ENCODE measurements around the gene NTSR1.

NTSR1 gene

DNA sequence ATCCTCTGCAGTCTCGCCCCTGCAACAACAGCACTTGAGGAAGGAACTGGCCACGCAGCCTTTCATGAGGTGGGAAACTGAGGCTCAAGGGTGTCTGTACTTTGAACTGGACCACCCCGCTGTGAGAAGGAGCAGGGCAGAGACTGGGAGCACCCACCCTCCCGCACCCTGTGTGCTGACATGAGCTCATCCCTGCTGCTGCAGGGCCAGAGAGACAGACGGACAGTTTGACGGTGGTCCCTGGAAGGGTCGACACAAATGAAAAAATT is 70.7 kb downstream of the NTSR1 start:
- TF ChIP-seq, protein P1, sequence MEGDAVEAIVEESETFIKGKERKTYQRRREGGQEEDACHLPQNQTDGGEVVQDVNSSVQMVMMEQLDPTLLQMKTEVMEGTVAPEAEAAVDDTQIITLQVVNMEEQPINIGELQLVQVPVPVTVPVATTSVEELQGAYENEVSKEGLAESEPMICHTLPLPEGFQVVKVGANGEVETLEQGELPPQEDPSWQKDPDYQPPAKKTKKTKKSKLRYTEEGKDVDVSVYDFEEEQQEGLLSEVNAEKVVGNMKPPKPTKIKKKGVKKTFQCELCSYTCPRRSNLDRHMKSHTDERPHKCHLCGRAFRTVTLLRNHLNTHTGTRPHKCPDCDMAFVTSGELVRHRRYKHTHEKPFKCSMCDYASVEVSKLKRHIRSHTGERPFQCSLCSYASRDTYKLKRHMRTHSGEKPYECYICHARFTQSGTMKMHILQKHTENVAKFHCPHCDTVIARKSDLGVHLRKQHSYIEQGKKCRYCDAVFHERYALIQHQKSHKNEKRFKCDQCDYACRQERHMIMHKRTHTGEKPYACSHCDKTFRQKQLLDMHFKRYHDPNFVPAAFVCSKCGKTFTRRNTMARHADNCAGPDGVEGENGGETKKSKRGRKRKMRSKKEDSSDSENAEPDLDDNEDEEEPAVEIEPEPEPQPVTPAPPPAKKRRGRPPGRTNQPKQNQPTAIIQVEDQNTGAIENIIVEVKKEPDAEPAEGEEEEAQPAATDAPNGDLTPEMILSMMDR (conservative IDR thresholded peaks at IDR 0.05; ENCODE audit: control insufficient read depth, insufficient read depth, low read depth, low read length), result no peak
- no peak overlapping the region for H3K4me3 ChIP-seq (ENCODE audit: control insufficient read depth, low read depth, low read length)
- DNase-seq (ENCODE audit: low read depth), result no peak

DNA sequence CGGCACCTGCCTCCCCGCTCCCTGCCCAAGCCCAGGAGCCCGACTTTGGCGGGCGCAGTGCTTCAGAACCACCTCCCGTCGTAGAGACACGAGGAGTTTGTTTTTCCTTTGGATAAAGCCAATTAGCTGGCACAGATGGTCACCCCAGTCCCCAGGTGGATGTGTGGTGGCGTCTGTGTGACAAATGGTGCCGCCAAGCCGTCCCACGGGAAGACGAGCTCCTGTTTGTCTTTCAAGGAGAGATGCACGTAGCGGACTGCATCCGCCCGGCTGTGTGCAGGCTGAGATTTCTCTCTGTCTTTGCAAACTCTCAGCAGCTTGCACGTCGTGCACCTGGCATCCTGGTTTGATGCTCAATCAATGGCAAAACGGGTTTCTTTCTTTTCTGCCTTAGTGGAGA is 71.6 kb downstream of the NTSR1 start:
- TF ChIP-seq, protein P1 (conservative IDR thresholded peaks at IDR 0.05; ENCODE audit: control insufficient read depth, insufficient read depth, low read depth, low read length), result no peak
- no peak overlapping the region for H3K4me3 ChIP-seq (ENCODE audit: control insufficient read depth, low read depth, low read length)
- DNase-seq (ENCODE audit: low read depth), result no peak

DNA sequence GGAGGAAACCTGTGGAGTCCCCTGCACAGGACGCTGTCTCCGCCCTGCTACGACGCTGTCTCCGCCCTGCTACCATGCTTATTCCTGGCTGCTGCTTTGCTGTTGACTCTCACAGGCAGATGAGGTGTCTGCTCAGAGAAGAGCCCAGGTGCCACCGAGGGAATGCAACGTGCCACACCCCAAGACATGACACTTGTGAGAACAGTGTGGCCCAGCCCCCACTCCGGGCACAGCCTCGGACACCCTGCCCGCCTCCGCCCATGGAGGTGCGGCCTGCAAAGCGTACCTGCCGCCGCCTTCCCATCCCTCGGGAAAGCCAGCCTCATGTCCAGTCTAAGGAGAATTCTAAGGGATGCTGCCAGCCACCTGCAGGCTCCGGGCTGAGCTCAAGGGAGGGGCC is 72.1 kb downstream of the NTSR1 start:
- DNase-seq (ENCODE audit: low read depth), result no peak
- TF ChIP-seq, protein P1 (conservative IDR thresholded peaks at IDR 0.05; ENCODE audit: control insufficient read depth, insufficient read depth, low read depth, low read length), result no peak

DNA sequence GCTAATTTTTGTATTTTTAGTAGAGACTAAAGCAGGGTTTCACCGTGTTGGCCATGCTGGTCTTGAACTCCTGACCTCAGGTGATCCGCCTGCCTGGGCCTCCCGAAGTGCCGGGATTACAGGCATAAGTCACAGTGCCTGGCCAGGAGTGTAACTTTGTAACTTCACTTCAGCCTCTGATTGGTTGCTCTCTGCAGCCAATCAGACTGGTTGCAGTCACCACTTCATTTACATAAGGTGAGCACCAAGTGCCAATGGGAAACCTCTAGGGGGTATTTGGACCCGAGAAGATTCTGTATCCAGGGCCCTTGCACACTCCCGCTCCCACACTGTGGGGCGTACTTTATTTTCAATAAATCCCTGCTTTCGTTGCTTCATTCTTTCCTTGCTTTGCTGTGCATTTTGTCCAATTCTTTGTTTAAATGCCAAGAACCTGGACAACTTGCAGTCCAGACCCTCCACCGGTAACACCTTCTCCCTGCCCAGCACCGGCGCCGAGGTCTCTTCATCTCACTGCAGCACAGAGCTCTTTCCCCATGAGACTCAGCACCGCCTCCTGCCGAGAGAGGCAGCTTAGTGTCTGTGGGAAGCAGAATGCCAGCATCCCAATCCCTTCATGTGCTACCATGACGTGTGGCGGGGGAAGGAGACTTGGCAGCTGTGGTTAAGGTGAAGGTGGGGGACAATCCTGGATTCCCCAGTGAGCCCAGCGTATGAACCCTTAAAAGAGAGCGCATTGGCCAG is 73.7 kb downstream of the NTSR1 start:
- TF ChIP-seq, protein P1 (conservative IDR thresholded peaks at IDR 0.05; ENCODE audit: control insufficient read depth, insufficient read depth, low read depth, low read length), result peak; percentile 28

More for the DNA sequence above, 72.1 kb downstream of the NTSR1 start:
- no peak overlapping the region for H3K4me3 ChIP-seq (ENCODE audit: control insufficient read depth, low read depth, low read length)

DNA sequence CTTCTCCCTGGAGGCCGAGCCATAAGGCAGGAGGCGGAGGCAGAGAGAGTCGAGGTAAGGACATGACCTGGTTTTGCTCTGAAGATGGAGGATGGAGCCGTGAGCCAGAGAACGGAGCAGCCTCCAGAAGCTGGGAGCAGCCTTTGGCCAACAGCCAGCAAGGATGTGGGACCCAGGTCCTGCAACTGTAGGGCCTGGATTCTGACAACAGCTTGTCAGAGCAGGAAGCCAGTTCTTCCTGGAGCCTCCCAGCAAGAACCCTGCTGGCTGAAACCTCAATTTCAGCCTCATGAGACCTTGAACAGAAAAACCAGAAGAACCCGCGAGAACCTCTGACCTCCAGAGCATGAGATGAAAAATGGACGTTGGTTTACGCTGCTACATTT is 74.2 kb downstream of the NTSR1 start:
- no peak for DNase-seq (ENCODE audit: low read depth)
- no peak overlapping the region for H3K4me3 ChIP-seq (ENCODE audit: control insufficient read depth, low read depth, low read length)
- TF ChIP-seq, protein P1 (conservative IDR thresholded peaks at IDR 0.05; ENCODE audit: control insufficient read depth, insufficient read depth, low read depth, low read length), result no peak

More for the DNA sequence above, 73.7 kb downstream of the NTSR1 start:
- DNase-seq (ENCODE audit: low read depth), result no peak
- H3K4me3 ChIP-seq (ENCODE audit: control insufficient read depth, low read depth, low read length), result no peak overlapping the region

DNA sequence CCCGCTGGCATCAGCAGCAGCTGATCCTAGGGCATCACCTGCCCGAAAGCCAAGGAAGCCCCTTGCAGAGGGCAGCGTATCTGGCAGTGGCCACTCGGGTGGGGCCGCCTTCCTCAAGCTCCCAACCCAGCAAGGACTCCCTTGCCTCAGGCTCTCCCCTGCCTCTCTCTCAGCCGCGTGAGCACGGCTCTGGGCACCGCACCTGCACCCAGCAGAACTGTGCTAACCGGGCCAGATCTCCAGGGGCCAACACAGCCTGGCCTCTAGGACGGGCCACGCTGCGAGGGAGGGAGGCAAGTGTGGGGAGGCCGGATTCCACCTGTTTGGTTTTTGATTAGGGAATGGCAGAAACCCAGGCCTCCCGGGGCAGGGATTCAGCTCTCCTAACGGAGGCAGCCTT is 75.9 kb downstream of the NTSR1 start:
- no peak overlapping the region for H3K4me3 ChIP-seq (ENCODE audit: control insufficient read depth, low read depth, low read length)
- TF ChIP-seq, protein P1 (conservative IDR thresholded peaks at IDR 0.05; ENCODE audit: control insufficient read depth, insufficient read depth, low read depth, low read length), result no peak
- no peak for DNase-seq (ENCODE audit: low read depth)

DNA sequence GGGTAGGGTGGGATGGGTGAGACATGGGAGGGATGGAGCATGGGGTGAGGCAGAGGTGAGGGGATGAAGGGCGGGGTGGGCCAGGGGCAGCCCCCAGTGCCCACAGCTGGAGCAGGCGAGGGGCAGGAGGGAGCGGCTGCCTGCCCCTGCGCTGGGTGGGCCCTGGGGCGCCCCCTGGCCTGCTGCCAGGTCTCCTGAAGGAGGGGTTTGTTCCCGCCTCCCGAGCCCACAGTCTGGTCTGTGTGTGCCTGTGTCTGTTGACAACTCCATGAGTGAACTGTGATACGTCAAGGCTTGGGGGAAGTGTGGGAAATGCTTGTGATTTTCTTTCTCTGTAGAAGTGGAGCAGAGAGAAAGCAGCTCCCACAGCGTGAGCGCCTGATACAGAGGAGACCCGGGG is 76.8 kb downstream of the NTSR1 start:
- DNase-seq (ENCODE audit: low read depth), result no peak
- no peak overlapping the region for H3K4me3 ChIP-seq (ENCODE audit: control insufficient read depth, low read depth, low read length)

More for the DNA sequence above, 76.8 kb downstream of the NTSR1 start:
- TF ChIP-seq, protein P1 (conservative IDR thresholded peaks at IDR 0.05; ENCODE audit: control insufficient read depth, insufficient read depth, low read depth, low read length), result no peak
